K562 (cell line): ENCODE measurements around the gene MED29. TPM values are rescaled to one million over a fixed set of nuclear protein-coding genes. Genes with fewer than 3 reads are reported as not detected.

Experiments
- ADNP ChIP-seq: fragments of 200-800 bp; sonication (Bioruptor generic); IDR thresholded peaks from 2 replicates; pipeline ENCODE4 v1.6.1; 2016; ENCODE audit warnings: missing genetic modification characterization, missing compliant biosample characterization
- ATF1 ChIP-seq, 2 experiments: fragments of 450-650 bp in 1 of 2; IDR thresholded peaks; 2 replicates each; pipeline ENCODE4 v1.6.1; 2016; ENCODE audit warnings: missing compliant biosample characterization in 1 of 2, missing genetic modification characterization in 1 of 2
- GABPA ChIP-seq: fragments of 200-800 bp; sonication (Bioruptor generic); conservative IDR thresholded peaks from 2 replicates; pipeline ENCODE4 v1.6.1; 2016; ENCODE audit warnings: low read depth, missing genetic modification characterization, missing compliant biosample characterization
- MGA ChIP-seq: fragments of 450-650 bp; IDR thresholded peaks from 2 replicates; pipeline ENCODE4 v1.6.1; 2016; ENCODE audit warnings: mild to moderate bottlenecking, moderate library complexity
- PCBP2 ChIP-seq: fragments of 200-400 bp; formaldehyde crosslinking; IDR thresholded peaks from 2 replicates; pipeline ENCODE4 v1.6.1; 2018; ENCODE audit warnings: low read length, low read depth, mild to moderate bottlenecking, moderate library complexity; ENCODE audit not compliant: poor library complexity, severe bottlenecking
- PYGO2 ChIP-seq: fragments of 450-650 bp; IDR thresholded peaks from 2 replicates; pipeline ENCODE4 v1.6.1; 2016; ENCODE audit warnings: mild to moderate bottlenecking, missing genetic modification characterization, moderate library complexity, missing compliant biosample characterization
- SMAD2 ChIP-seq: fragments of 150-350 bp; IDR thresholded peaks from 2 replicates; pipeline ENCODE4 v1.6.1; 2014; ENCODE audit warnings: low read depth, mild to moderate bottlenecking, low read length
- ZBTB7A ChIP-seq: IDR thresholded peaks from 2 replicates; pipeline ENCODE4 v1.6.1; 2011; ENCODE audit warnings: low read depth, mild to moderate bottlenecking, low read length, moderate library complexity, borderline replicate concordance; ENCODE audit not compliant: control insufficient read depth
- ZSCAN32 ChIP-seq: fragments of 450-650 bp; formaldehyde crosslinking; IDR thresholded peaks from 2 replicates; pipeline ENCODE4 v1.4.0; 2020; ENCODE audit warnings: mild to moderate bottlenecking, moderate library complexity
- polyA plus RNA-seq, 8 experiments: library from polyadenylated mRNA; depleted of rRNA in 4 of 8; stranded (reverse) in 5 of 8; unstranded in 3 of 8; fragments of >200 nt; fragmentation: Nextera tagmentation in 2 of 8; fragmentation: Illumina TruSeq in 1 of 8; extraction: Ambion mirVana in 2 of 8; extraction: Trizol in 1 of 8; gene quantifications; 2 replicates each; pipeline versions ENCODE4 v1.2.1 to v1.2.3, GENCODE V29; 2011 to 2014; ENCODE audit warnings: inconsistent platforms in 1 of 8, missing spikeins in 1 of 8
- total RNA-seq, 7 experiments: library from RNA; depleted of rRNA in 6 of 7; stranded (reverse); fragments of >200 nt in 6 of 7; fragmentation: Illumina TruSeq in 2 of 7; extraction: Trizol in 2 of 7; gene quantifications; 2 replicates each; pipeline versions ENCODE4 v1.2.1 to v1.2.3, GENCODE V29; 2011 to 2021; ENCODE audit warnings: low replicate concordance in 1 of 7
- TF ChIP-seq, protein P1 (sequence below): fragments of 250-450 bp; sonication (Bioruptor Pico); IDR thresholded peaks from 2 replicates; pipeline ENCODE4 v1.5.0; 2022; ENCODE audit warnings: mild to moderate bottlenecking

The MED29 gene
- total and polyA plus RNA-seq, 9 of the 15 experiments (the other 6 are each of a cell fraction or from before 2014, with no cell fraction given): 1.8 to 22.6 (median 12.4) TPM

DNA sequence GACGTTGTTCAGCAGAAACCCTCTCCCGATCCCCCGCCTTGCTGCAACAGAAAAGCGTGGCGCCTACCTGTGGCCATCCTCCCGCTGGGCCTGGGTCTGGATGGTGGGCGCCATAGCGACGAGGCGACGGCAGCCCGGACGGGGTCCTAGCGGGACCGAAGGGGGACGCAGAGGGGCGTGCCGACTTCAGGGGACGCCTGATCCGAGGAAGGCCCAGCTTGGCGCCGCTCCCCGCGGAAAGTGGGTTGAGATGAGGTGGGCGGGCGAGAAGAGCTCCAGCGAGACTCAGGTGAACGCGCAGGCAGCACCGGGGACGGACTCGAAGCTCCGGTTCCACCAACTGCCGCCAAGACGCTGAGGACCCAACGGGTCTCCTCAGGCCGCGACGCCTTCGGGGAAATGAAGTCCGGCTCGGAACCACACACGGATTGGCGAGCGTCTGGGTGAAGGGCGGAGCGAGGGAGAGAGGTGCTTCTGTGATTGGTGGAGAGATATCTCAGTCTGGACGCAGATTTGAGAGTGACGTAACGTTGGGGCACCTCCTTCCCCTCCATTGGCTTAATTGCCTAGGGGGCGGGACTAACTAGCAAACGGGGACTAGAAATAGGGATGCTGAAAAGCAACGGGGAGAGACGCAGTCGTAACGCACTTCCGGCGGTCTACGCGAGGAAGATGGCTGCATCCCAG lies at the start of gene MED29, which contains the start of gene PAF1 (continued):
- TF ChIP-seq MGA: no peak
- peak; percentile 76 for TF ChIP-seq ATF1 (CRISPR knock-in tag; IDR thresholded peaks at IDR 0.05)
- peak; percentile 98 for TF ChIP-seq ATF1 (tag; IDR thresholded peaks at IDR 0.05)
- TF ChIP-seq PYGO2: no peak
- TF ChIP-seq ZBTB7A: peak; percentile 94; the same call in 1 of the 2 replicates
- TF ChIP-seq ZSCAN32 (CRISPR knock-in tag): no peak
- no peak for TF ChIP-seq PCBP2
- TF ChIP-seq GABPA: peak; percentile 93
- TF ChIP-seq, protein P1, sequence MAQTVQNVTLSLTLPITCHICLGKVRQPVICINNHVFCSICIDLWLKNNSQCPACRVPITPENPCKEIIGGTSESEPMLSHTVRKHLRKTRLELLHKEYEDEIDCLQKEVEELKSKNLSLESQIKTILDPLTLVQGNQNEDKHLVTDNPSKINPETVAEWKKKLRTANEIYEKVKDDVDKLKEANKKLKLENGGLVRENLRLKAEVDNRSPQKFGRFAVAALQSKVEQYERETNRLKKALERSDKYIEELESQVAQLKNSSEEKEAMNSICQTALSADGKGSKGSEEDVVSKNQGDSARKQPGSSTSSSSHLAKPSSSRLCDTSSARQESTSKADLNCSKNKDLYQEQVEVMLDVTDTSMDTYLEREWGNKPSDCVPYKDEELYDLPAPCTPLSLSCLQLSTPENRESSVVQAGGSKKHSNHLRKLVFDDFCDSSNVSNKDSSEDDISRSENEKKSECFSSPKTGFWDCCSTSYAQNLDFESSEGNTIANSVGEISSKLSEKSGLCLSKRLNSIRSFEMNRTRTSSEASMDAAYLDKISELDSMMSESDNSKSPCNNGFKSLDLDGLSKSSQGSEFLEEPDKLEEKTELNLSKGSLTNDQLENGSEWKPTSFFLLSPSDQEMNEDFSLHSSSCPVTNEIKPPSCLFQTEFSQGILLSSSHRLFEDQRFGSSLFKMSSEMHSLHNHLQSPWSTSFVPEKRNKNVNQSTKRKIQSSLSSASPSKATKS (CRISPR knock-in tag): no peak
- TF ChIP-seq ADNP: no peak
- TF ChIP-seq SMAD2: no peak
